Parietal lobe (tissue), 2 donors: ENCODE results near the gene HOXC9. TPM values are rescaled to one million over a fixed set of nuclear protein-coding genes. Genes with fewer than 3 reads are reported as not detected.

Source experiments
- small RNA-seq: library from RNA; depleted of rRNA; stranded (forward); fragments of <200 nt; gene quantifications from one replicate; pipeline ENCODE3, GENCODE V24; 2014; ENCODE audit warnings: low replicate concordance
- total RNA-seq: library from RNA; depleted of rRNA; stranded (reverse); fragments of >200 nt; gene quantifications from one replicate; pipeline ENCODE4 v1.2.3, GENCODE V29; 2014

The HOXC9 gene
- total RNA-seq: not detected

DNA sequence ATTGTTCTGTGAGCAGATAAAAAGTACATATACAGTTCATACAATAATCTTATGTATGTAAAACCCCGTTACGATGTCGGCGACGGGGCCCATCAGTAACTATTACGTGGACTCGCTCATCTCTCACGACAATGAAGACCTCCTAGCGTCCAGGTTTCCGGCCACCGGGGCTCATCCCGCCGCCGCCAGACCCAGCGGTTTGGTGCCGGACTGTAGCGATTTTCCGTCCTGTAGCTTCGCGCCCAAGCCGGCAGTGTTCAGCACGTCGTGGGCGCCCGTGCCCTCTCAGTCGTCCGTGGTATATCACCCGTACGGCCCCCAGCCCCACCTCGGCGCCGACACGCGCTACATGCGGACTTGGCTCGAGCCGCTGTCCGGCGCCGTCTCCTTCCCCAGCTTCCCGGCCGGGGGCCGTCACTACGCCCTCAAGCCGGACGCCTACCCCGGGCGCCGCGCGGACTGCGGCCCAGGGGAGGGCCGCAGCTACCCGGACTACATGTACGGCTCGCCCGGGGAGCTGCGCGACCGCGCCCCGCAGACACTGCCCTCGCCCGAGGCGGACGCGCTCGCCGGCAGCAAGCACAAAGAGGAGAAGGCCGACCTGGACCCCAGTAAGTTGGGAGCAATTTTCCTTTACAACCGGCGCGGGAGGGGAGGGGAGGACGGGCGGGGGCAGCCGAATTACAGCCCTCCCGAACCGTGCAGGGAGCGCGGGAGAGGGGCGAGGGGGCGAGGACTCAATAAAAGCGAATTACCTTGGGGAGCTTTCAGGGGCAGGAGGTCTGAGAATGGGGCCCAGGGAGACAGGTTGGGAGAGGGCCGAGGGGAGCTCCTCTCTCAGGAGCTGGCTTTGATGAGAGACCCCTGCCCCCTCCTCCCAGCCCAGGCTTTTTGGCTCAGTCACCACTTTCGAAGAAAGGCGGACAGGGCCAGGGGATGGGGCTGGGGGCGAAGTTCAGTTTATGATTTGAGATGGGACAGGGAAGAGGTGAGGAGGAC, at the start of gene HOXC9:
HOXC9 (plus strand) TSS at position 46 of the 999 bp plus-strand sequence; CDS start at position 74, 28 bp downstream.

GRCh38 chr12:53954694-53955035, 45.3 kb upstream of the HOXC9 start, which contains the start of gene HOXC12:
TSS of gene HOXC12 (plus strand) at chr12:53954903. CDS start at chr12:53954930, 27 bp downstream.

GRCh38 chr12:53972722-53973235, 27.2 kb upstream of the HOXC9 start, which contains the start of gene HOXC11:
TSS of gene HOXC11 (plus strand) at chr12:53973126. CDS start at chr12:53973242, 116 bp downstream.

GRCh38 chr12:53974084-53975063, 25.6 kb upstream of the HOXC9 start, which contains the start of gene HOTAIR:
TSS of gene HOTAIR (minus strand) at chr12:53974954.

DNA sequence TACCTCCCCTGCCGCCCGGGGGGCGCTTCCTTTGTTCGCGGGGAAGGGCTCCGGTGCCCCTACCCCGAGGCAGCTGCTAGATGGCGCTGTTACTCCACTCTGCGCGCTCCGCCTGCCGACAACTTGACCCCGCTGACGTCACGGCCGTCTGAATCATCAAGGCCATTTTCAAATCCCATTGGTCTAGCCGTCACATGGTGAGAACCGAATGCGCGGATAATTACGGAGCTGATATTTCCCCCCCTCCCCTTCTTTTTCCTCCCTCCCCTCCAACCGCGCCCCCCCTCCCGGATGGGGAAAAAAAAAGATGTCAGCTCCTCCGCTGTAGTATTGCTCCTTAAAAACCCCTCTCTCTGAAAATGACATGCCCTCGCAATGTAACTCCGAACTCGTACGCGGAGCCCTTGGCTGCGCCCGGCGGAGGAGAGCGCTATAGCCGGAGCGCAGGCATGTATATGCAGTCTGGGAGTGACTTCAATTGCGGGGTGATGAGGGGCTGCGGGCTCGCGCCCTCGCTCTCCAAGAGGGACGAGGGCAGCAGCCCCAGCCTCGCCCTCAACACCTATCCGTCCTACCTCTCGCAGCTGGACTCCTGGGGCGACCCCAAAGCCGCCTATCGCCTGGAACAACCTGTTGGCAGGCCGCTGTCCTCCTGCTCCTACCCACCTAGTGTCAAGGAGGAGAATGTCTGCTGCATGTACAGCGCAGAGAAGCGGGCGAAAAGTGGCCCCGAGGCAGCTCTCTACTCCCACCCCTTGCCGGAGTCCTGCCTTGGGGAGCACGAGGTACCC, 14.9 kb upstream of the HOXC9 start, which contains the start of gene HOXC10:
HOXC10 (plus strand) TSS at position 246 of the 791 bp plus-strand sequence; CDS start at position 360, 114 bp downstream.

DNA sequence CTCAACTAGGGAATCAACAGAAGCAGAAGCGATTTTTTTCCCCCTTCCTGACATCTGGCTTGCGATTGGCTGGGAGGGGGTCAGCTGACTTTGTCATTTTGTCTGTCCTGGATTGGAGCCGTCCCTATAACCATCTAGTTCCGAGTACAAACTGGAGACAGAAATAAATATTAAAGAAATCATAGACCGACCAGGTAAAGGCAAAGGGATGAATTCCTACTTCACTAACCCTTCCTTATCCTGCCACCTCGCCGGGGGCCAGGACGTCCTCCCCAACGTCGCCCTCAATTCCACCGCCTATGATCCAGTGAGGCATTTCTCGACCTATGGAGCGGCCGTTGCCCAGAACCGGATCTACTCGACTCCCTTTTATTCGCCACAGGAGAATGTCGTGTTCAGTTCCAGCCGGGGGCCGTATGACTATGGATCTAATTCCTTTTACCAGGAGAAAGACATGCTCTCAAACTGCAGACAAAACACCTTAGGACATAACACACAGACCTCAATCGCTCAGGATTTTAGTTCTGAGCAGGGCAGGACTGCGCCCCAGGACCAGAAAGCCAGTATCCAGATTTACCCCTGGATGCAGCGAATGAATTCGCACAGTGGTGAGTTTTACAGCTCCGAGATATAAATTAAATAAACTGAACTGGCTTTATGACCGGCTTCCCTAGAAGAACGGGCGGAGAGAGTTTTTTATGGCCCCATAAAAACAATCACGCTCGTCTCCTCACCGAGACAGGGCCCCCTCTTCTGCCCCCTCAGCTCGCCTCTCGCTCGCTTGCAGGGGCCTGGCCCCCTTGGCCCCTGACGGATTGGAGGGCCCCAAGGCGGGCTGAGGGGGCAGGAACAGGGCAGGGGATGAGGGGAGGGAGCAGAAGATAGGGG, 28.6 kb downstream of the HOXC9 start, which contains the start of gene HOXC6:
HOXC6 (plus strand) TSS at position 127 of the 888 bp plus-strand sequence; CDS start at position 209, 82 bp downstream.

GRCh38 chr12:54032627-54033100, 32.7 kb downstream of the HOXC9 start, which contains the start of gene HOXC5:
TSS of gene HOXC5 (plus strand) at chr12:54033050. CDS start at chr12:54033123, 73 bp downstream.

Small RNA genes lying within 50 kb of the gene (small RNA-seq; reads per million reads assigned to genes)
- gene AC012531.3 (not detected), gene AC012531.4 (not detected), gene HOXC5 (not detected), gene MIR196A2 (not detected), gene MIR615 (not detected), gene RF01905 (not detected), gene RF01906 (not detected)

Other genes starting within 250 kb of the HOXC9 start
- not detected for gene CISTR, start 248.2 kb upstream of the HOXC9 start, total RNA-seq
- gene HOXC13, start 61.3 kb upstream of the HOXC9 start, total RNA-seq: not detected
- not detected for gene HOXC12, start 45.3 kb upstream of the HOXC9 start, total RNA-seq
- gene HOXC11, start 27.0 kb upstream of the HOXC9 start, total RNA-seq: not detected
- gene HOTAIR, start 25.2 kb upstream of the HOXC9 start, total RNA-seq: not detected
- not detected for gene HOXC10, start 15.0 kb upstream of the HOXC9 start, total RNA-seq
- gene HOXC8, start 8.8 kb downstream of the HOXC9 start, total RNA-seq: not detected
- gene HOXC6, start 28.3 kb downstream of the HOXC9 start, total RNA-seq: not detected
- not detected for gene HOXC5, start 32.9 kb downstream of the HOXC9 start, total RNA-seq
- not detected for gene HOXC4, start 53.7 kb downstream of the HOXC9 start, total RNA-seq
- 50.1 TPM for gene SMUG1, start 188.8 kb downstream of the HOXC9 start, total RNA-seq